ENCODE results near the gene PIAS2.
"Not testable (repeated sequence)": the region's sequence is repeated elsewhere in the genome, so short reads cannot be mapped to it uniquely, and the experiment has no call there.

The PIAS2 gene

GRCh38 chr18:46831434-46831833 lies 85.9 kb downstream of the PIAS2 start:
- no peak for DNase-seq

DNA sequence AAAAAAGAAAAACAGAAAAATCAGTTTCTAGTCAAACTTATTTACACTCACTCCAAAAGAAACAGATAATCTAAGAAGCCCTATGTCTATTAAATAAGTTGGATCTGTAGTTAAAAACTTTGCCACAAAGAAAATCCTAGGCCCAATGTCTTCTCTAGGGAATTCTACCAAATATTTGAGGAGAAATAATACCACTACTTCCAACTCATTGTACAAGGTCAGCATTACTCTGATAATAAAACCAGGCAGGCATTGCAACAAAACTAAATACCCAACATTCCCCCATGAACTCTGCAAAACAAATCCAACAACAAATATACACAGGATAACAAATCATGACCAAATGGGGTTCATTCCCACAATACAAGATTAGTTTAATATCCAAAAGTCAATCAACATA lies 86.7 kb downstream of the PIAS2 start:
- no peak for DNase-seq

DNA sequence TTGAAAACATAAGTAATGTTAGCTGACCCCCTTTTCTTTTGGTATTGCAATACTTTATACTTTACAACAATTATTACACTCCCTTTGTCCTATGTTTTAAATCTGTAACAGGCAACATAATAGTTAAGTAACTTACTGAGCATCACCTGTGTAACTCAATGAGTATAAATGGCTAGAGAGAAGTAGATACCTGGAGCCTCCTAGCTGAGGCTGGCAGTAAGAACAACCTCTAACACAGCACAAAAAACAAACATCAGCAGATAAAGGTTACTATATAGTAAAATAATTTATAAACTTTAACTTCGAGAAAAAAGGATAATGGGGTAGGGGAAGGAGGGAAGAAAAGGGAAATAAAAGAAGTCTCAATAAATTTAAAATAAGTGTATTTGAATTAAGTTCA lies 87.4 kb downstream of the PIAS2 start:
- no peak for DNase-seq

DNA sequence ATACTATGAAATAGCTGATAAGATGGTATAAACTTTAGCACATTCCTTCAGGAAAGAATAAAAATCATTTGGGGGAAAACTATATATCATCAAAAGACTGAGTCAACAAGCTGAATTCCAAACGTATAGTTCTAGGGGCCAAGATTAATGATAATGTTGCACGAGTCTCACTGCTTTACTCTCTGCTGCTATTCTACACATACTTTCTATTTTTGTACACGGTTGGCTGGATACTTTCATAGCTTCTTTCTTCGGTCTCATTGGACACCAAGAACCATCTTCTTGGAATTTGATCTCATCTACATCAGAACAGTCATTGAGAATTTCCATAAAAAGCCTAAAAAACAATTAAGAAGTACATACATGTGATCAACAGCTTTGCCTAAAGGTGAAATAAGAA lies 87.8 kb downstream of the PIAS2 start:
- no peak for DNase-seq

DNA sequence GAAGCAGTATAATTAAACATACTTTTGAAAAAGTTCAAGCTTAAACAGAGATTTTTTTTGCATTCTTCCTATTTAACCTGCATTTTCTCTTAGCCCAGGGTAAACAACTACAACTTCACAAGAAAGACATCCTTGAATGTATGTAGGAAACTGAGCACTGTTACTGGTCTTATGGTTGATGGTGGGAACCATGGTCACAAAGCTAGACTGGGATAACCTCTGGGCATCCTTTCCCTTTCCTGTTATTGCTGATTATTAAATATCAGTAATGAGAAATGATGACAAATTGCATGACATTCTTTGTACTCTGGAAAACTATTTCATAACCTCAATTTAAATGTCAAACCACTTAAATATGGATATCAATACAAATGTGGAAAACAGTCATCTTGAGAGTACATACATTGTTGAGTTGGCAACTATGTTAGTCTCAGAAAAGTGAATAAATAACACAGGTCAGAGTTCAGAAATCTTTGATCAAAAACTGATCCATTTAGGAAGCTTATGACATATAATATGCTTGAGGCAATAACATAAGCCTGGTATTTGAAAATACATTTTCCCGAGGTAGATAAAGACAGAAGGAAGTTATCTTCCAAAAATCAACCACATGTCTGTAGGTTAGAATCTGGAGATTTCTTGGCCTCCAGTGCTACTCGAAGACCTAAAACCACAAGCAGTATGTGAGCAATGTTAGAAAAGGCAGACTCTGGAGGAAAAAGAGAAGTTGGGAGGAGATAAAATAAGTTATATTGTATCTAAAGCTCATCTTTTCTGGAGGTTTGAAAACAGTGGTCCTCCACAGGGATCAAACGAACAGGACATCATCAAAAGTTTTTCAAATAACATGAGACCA lies 95.2 kb downstream of the PIAS2 start:
- DNase-seq, result no peak

- DNase-seq, result no peak
Observed at GRCh38 chr18:46820863-46821262, 96.4 kb downstream of the PIAS2 start.

DNA sequence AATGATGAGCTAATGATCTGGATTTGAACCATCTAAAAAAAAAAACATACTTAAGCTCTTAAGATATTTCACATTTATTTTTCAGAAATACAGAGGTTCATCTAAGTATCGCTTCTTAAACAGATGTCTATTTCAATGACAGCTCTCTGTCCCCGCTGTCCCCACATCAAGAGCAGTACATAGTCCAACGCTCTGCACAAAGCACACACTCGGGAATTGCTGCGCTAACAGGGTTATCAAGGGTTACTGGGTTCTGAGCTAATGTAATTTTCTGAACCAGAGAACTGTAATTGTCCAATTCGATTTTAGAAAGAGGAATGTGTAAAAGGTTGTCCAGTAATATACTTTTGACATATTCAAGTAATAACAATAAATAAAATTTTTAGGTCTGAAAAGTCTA lies 101.6 kb downstream of the PIAS2 start:
- no peak for DNase-seq

- no peak for DNase-seq
Observed at GRCh38 chr18:46814399-46814798, 102.9 kb downstream of the PIAS2 start.

DNA sequence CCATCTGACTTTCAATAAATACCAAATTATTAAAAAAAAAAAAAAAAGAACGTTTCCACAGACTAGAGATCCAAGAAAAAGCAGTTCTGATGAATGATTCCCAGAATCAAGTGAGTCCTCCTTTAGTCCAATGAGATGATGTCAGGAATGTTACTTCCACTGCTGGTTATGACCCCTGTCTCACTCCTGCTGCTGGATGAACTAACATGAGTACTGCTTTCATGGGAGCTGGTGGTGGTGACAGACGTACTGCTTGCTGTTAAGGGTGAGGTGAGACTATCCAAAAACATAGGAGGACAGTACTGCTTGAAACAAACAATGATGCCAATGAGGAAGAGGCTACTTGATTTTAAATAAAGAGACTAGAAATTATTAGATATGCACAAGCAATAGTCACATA lies 105.0 kb downstream of the PIAS2 start:
- no peak for DNase-seq

DNA sequence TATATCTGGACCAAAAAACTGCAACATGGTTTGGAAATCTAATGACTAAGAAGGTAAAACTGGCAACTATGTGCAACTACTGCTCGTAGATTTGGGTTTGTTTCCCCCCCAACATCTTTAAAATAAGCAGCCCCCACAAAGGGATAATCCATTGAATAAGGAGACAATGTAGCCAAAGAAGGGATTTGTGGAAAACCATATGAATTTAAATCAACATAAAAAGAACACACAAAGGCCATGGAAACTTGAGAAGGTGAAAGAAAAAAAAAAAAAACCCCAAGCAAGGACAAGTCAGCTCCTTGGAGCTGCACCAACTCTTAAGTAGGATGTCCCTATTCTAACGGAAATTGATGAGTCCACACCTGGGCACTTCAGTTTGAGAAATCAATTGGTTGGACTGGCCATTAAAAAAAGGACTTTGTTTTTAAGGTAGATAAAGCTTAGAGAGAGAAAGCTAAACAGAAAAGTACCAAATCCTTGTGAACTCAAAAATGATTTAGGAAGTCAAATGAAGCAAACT lies 106.8 kb downstream of the PIAS2 start:
- no peak for DNase-seq

DNA sequence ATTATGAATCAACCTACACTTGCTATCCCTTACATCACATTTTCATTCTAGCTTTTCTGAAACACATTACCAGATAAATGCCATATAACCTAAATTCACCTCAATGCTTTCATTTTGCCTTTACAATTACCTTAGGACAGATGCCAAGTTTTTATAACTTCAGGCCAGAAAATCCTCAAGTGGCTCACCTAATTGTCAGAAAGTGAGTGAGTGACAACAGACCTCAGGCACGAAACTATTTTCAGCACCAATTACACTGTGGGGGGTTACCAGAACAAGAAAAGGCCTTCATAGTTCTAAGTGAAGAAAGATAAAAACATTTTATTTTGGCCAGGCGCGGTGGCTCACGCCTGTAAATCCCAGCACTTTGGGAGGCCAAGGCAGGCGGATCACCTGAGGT lies 108.2 kb downstream of the PIAS2 start:
- no peak for DNase-seq

DNA sequence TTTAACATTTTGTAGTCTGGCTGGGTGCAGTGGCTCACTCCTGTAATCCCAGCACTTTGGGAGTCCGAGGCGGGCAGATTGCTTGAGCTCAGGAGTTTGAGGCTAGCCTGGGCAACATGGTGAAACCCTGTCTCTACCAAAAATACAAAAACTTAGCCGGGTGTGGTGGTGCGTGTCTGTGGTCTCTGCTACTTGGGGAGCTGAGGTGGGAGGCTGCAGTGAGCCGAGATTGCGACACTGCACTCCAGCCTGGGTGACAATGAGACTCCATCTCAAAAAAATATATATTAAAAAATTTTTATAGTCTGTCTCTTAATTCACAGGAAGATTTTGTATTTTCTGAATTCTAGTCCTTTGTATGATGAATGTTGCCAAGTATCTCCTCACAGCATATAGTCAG lies 121.4 kb downstream of the PIAS2 start:
- DNase-seq, result not testable (repeated sequence)

GRCh38 chr18:46794607-46795006 lies 122.7 kb downstream of the PIAS2 start:
- DNase-seq, result no peak

DNA sequence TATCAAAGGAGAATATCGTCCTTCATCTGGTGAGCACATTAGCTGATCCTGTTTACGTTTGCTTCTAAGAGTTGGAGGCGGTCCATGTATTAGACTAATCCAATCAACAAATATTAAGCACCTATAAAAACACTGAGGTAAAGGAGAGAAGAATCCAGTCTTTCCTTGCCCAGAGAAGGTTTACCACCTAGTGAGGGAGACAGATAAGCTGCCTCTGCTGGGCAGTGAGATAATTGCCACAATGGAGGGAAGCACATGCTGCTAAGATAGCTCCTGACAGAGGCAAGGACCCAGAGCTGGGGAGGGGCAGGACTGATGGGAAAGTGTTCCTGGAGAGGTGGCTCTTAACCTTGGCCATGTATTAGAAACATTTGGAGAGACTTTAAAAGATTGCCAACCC lies 123.7 kb downstream of the PIAS2 start:
- DNase-seq, result no peak

DNA sequence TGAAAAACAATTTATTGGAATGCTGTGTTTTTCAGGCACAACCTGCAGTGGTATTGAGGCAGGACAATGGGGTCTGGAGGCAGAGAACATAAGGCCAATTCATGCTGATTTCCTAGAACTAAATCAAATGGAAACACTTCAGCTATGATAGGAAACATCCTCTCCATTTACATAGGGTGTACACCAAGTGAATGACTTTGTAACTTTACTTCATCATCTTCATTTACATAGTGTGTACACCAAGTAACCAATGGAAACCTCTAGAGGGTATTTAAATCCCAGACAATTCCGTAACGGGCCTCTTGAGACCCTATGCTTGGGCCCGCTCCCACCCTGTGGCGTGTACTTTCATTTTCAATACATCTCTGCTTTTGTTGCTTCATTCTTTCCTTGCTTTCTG lies 128.2 kb downstream of the PIAS2 start:
- no peak for DNase-seq

DNA sequence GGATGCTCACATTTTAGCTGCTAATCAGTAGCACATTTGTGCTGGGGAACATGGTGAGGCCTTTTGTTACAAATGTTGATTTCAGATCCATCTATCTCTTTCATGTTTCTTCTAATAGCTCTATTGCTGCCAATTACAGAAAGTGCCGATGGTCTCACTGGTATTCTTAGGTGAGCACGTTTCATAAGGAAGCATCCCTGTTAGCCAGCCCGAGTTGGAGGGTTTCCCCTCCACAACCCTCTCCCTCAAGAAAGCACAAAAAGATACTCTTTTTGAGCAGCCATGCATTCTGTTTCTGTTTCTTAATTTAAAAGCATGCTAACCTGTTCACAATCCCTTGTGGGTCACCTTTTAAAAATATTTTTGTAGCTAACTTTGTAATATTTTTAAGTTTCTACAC lies 129.6 kb downstream of the PIAS2 start:
- no peak for DNase-seq

DNA sequence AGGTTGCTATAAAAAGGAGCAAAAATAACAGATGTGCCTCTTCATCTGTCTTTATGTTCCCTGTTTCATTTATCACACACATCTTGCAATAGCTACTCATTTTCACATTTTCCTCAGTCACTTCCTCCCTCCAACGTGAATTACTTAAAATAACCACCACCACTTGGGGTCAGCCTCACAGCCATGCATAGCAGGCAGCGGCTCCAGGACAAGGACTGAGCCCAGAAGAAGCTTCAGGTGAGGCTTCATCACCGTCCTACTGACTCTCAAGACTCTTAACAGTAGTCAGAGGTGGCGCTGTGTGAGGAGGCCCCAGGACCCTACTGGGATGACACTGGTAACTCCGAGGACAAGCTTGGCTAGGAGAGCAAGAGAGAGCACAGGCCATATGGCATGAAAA lies 144.9 kb downstream of the PIAS2 start:
- peak; percentile 32 to 62 (median 56) for DNase-seq

DNA sequence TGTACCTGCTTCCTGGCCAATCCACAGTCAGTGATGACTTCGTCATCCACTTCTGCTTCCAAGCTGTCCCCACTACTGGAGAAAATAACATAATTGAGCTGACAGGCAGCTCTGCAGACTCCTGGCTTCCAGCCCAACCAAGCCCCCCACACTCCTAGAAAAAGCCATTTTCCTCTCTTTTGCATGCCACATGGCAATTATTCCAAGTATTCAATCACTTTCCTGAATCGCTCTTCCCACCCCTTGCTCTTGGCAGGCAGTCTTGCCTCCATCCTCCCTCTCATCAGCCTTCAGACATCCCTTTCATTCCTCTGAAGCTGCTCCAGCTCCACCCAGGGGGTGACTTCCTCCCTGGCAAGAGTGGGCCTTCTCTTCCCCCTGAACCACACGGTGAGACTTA lies 146.2 kb downstream of the PIAS2 start:
- DNase-seq, result peak in 3 of 4 experiments; percentile 11 to 19 (median 15)

DNA sequence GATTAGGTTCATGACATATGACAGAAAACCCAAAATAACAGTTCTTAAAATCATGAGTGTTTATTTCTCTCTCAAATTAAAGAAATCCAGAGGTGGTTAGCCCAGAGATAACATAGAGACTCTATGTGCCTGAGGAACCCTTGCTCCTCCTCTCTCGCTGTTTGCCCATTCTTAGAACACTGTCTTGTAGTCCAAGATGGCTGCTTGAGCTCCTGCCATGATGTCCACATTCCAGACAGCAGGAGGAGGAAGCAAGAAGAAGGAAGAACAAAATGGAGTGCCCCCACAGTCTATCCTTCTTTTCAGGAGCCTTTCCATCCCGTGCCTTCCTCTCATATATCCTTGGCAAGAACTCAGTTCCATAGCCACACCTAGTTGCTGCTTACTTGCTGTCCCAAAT lies 146.6 kb downstream of the PIAS2 start:
- no peak for DNase-seq

- no peak for DNase-seq
Observed at GRCh38 chr18:46768166-46768921, 149.0 kb downstream of the PIAS2 start.

- DNase-seq, result no peak
Observed at GRCh38 chr18:46767217-46767616, 150.1 kb downstream of the PIAS2 start.

- no peak for DNase-seq
Observed at GRCh38 chr18:46764586-46764985, 152.7 kb downstream of the PIAS2 start.

DNA sequence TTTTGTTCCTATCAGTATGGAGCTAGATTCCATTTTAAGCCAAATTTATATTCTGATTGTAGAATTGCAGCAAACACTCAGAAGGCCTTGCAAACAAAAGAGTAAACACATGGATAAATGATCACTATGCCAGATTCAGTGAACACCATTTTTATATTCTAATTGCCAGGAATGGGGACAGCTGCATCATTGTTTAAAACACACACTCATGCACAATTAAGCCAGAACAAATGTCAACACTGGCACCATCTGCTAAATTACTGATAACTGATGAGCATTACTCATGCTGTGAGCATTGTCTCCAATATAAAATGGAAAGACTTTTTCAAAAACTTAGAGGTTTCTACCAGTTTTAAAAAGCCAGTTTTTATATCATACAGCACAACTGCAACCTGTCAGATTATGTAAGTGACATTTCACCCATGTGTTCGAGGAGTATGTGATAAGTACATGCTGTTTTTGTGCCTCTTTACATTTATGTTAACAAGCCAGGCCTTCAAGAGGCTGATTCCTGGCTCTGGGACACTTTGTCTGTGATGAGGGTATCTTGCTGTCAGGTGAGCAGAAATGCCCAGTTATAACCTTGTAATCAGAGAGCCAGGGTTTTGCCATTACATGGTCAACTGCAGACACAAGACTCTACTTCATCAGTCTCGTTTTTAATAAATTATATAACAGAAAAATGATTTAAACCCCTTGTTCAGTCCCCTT lies 156.1 kb downstream of the PIAS2 start:
- DNase-seq, result no peak

Measured in suppressor macrophage (primary cell).